Measurements from ENCODE around the gene DENND11.

Gene DENND11

DNA sequence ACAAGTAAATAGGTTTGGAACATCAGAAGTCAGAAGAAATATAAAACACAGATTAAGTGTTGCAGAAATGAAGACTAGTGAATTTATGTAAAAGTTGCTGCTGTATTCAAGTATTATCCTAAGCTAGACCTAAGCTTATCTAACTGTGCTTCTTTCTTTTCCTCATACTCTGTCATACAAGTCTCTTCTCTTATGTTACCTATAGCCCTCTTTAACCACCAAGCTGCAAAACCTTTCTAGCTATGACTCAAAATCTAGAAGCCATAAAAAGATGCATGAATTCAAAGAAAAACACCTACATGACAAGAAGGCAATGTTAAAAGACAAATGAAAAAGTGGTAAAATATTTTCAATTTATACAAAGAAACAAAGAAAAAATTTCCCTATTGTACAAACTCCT is 23.0 kb downstream of the DENND11 start:
- DNase-seq (ENCODE audit: low spot score): no peak

DNA sequence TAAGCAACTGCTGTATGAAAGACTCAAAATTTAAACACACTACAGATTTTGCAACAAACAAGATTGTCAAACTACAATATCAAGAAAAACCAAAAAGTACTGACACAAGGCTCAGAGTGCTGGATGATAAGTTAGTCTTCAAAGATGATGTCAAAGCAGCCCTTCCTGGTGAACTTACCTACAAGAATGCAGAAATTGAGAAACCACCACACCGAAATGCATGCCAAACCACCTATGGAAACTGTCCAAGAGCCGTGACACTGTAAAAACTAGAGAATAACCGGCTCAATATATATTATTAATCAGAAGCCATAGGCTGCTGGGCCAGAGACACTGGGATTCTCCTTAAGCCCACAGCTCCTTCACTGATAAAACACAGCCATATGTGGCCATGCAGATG is 25.3 kb downstream of the DENND11 start:
- no peak for DNase-seq (ENCODE audit: low spot score)

DNA sequence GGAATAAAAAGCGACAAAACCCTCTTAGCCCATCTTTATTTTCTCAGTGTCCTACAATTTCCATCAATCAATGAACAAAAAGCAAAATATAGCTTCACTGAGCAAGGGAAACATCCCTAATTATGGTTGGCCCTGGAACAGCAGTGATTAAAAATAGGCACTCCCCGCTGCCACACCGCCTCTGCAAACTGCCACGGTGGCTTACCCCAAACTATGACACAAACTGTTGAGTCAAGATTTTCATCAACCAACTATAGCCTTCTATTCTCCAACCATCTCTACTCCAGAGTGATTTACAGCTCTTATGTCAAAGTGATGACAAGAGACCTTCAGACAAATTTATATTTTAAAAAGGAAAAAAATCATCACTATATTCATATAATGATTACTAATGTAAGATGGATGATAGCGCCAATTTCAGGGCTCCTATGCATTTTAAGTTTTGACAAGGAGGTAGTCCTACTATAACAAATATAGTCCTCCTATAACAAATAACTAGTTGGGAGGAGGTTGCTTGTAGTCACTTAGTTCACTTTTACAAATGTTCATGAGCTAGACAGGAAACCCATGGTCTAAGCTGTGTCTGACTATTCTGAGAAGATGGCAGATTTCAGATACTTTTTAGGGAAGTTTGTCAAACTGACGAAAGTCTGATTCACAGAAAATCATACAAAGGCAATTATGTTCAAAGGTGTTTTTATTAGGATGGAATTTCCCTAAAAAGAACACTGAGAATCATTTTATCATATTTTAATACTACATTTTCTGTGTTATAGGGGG is 26.3 kb downstream of the DENND11 start:
- no peak for DNase-seq (ENCODE audit: low spot score)

DNA sequence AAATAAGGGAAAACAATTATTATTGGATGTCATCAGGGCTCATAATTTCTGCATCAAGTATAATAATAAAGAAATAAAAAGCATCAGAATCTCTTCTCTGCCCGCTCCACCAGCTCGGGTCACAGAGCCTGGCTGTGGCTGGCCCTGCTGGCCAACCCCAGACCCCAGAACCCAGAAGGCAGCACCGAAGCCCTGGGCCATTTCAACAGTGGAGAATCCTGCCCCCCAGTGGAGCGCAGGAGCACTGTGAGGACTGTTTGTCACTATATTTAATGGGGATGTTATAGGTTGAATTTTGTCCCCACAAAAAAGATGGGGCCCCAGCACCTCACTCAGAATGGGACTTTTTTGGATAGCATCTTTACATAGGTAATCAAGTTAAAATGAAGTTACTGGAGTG is 27.3 kb downstream of the DENND11 start:
- DNase-seq (ENCODE audit: low spot score): no peak

DNA sequence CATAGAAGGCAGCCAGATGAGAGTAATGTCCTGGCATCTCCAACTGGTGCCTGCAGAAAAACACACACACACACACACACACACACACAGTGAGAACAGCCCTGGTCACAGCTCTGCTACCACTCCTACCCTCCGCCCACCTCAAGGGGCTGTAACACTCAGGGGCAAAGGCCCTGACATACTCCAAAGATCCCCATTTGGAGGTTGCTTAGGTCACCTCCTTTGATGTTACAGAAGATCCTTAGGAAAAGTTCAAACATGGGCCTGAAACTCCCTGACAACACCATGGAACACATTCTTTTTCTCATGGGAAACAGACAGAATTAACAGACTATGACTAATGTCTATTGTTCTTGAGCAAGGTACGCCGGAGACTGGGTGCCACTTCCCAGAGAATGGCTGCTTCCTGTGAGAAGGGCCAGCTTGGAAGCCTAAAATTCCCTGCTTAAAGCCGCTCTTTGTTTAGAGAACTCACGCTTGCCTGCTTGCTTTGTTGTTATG is 27.7 kb downstream of the DENND11 start:
- no peak for DNase-seq (ENCODE audit: low spot score)

DNA sequence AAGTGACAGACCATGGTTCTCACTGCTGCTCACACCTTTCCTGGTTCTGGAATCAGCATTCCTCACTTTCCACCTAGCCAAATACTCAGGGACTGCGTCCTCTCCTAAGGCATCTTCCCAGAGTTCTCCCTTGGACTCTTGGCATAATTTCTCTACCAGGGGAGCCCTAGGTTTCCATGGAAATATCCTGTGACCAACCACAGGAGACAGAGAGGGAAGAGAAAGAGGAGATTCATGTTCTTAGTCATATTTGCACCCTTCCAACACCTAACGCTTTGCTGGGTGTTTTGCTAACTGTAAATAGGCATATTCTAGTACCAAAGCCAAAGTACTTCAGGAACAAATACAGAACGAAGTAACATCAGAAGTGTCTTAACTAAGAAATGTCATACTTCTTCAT is 28.6 kb downstream of the DENND11 start:
- no peak for DNase-seq (ENCODE audit: low spot score)

DNA sequence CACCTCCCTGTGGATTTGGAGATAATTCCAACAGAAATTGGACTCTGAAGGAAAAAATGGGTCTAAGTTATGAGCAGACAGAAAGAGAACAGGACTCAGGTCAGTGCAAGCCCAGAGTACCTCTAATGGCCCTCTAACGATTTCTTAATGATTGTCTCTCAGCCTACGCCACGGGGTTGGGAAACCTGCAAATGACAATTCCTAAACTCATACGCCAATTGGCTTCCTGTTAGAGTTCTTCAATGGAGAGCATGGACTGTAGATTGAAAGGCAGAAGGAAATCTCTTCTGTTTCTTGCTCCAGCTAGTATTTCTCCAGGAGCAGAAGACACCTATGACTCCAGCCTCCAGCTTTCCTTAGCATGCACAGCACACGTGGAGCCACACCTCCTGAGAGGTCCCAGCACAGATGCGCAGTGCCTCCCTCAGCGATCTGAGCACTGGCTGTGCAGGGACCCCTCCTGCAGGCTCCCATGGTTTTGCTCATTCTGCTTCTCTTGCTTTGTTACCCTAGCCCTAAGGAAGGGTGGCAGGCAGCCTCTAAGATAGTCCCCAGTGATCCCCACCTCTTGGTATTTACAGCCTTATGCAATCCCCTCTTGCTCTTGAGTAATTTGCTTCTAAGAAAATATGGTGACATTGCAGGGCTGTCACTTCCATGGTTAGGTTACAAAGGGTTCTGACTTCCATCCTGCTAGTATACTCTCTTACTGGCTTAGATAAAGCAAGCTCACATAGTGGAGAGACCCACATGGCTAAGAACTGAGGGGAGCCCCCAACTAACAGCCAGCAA is 30.1 kb downstream of the DENND11 start:
- no peak for DNase-seq (ENCODE audit: low spot score)

DNA sequence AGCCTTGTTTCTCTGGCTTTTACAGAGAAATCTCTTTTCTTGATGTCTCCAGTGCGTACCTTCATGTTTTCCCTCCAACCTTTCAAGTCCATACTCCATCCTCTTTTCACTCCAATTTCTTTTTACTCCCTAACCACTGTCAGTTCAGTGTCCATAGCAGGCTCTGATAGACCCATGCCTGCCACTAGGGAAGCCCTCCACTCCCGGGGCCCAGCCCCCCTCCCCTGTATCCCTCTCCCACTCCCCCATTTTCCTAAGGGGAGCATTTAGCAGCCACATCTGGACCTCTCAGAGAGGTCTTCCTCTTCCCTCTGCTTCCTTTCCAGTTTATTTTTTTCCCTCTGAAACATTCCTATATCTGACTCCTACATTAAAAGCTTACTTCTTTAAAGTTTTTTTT is 33.1 kb downstream of the DENND11 start:
- no peak for DNase-seq (ENCODE audit: low spot score)

DNA sequence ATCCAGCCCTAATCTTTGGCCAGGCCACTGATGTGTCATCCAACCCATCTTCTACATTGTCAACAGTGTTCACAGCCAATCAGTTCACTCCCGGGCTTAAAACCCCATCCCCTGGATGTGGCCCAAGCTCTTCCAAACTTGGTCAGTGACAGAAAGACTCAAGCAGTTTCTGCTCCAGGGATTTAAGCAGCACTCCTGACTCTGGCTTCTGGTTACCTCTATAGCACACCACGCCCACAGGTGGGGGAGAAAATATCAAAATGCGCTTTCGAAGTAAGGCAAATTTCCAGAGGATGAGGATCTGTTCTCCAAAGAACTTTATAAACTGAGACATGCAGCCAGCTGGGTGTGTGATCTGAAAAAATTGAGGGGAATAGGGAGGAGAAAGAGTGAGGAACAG is 35.9 kb downstream of the DENND11 start:
- no peak for DNase-seq (ENCODE audit: low spot score)

DNA sequence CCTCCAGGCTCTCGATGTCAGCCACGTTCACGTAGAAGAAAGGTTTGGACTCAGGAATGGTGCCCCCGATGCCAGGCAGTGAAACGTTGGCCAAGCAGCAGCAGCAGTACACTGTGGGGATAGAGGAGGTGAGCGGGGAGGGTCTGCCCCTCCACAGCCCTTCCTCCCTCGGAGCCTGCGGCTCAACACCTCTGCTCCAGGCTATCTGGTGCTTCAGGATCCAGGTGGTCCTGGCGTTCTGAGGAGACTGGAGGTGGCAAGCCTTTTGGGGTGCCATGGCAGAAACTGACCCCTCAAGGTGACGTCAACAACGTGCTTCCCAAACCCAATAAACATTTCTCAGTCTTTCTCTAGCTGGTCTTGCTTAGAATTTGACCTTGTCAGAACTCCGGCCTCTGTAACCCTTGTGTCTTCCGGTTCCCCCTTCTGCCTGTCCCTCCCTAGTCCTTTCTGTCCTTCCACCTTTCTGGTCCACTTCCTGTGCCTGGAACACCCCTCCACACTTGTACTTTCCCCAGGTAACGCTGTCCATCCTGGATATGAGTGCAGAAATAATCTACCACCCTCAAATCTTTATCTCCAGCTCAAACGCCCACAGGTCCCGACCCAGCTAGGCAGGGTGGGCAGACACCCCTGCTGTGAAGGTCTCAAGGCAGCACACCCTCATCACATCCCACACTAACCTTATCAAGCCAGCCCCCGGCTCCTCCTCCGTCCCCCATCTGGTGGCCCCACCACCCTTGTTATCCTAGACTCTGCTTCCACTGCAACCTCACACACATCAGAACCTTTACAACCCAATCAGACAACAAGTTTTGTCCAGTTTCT is 36.5 kb downstream of the DENND11 start:
- no peak for DNase-seq (ENCODE audit: low spot score)

DNA sequence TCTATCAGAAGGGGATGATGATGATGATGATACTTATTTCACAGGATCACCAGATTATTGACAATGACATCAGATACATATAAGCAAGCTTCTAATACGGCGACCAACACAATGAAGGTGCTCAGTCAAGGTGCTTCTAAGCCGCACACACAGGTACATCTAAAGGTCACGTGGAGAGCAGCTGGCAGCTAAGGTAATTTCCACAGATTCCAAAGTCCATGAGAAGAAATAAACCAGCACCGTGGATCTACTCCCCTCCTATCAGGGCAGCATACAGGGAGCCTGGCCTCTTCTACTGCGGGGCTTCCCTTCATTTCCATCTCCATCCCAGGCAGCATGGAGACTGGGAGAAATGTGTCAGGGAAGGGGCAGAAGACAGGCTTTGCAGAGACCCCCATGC is 37.5 kb downstream of the DENND11 start:
- peak; percentile 29 for DNase-seq (ENCODE audit: low spot score)

DNA sequence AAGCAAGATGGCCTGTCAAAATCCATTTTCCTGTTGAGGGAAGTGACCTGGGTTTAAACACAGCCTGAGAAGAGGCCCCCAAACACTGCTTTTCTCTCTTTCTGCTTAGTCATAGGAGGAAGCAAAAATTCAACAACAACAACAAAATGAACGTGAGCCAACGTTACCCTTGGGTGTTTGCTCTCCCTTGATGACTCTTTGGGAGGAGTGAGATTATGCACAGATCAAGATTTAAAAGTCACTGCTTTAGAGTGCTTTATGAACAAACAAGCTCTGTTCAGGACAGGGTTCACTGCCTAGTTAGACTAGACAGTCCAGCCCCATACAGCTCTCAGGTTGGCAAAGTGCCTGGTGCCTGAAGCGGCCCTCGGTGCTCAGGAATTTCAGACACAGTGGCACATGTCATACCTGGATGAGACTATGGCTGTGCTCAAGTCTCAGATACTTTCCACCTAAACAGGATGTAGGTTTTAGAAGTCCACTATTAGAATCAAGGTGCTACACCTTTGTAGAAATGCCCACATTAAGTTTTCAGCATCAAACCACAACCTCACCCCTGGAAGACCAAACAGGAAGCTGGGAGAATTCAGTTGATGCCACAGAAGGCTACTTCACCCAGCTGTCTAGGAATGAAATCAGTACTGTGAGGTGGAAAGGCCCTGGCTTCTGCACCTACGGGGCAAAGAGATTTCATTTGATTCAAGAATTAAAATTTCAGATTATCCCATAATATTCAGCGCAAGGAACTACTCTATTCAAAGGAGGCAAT is 38.7 kb downstream of the DENND11 start:
- DNase-seq (ENCODE audit: low spot score): no peak

DNA sequence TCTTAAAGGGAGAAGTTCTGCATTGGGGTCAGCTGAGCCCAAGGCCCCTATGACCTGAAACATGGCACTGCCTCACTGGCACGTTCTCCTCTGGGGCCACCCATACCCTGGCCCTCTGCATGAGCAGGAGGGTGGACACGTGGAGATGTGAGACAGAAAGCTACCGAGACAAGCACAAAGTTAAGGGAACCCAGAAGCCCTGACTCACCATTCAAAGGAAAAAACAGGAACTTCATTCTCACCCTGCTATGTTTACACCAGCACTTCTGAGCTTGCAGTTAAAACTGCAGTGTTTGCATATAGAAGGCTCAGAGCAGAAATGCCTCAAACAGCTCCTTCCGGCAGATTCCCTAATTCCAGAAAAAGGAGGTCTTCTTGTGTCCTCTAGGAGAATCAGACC is 41.7 kb downstream of the DENND11 start:
- DNase-seq (ENCODE audit: low spot score): no peak

DNA sequence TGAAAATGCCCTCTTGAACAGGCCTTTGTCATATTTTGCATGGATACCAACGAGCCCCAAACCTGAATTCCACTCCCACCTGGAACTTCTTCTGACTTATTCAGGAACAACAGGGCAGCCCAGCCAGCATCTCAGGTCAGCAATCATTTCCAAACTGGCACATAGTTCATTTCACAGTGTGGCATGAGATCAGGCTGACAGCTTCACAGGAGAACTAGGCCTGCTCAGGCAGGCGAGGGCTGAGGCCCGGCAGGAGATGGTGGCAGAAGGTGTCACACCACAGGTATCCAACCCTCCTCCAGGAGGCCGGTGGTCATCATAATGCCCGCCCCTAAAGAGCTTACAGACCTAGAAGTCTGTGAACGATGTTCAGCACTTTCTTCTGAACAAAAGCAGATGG is 42.5 kb downstream of the DENND11 start:
- no peak for DNase-seq (ENCODE audit: low spot score)

DNA sequence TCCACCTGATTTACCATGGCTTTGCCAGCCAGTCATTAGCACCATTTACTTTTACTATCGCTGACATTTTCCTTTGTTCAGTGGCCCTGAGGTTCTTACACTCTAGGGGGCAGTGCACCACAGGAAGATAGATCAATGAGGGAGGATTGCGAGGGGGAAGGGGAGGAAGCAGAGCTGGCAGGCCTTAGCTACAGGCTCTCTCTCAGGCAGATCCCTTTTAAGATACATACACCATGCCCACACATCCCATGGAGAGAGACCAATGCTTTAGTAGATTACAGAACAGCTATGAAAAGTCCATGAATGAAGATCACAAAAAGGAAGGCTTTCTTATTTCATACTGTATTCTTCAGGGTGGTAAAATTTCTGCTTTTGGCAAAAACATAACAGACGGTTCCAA is 47.4 kb downstream of the DENND11 start:
- DNase-seq (ENCODE audit: low spot score): peak; percentile 81

DNA sequence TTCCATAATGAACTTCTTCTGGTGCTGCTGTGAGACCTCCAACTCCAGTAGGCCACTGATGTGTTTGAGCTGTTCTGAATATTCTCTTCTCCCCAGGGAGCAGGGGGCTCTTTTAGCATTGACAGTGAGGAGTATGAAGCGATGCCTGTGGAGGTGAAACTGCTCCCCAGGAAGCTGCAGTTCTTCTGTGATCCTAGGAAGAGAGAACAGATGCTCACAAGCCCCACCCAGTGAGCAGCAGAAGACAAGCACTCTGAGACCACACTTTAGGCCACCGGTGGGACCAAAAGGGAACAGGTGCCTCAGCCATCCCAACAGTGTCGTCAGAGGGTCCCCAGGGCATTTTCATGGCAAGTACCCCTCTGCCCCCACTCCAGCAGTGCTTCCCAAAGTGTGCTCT is 49.3 kb downstream of the DENND11 start:
- DNase-seq (ENCODE audit: low spot score): no peak

All from HuH-7 (cell line).